Cortex of kidney (tissue), 1 donor: ENCODE results near the gene NFATC1.

Source experiments
- DNase-seq: peaks from one replicate; lab custom pipeline; 2025; lab: John Stamatoyannopoulos, UW

The NFATC1 gene

DNA sequence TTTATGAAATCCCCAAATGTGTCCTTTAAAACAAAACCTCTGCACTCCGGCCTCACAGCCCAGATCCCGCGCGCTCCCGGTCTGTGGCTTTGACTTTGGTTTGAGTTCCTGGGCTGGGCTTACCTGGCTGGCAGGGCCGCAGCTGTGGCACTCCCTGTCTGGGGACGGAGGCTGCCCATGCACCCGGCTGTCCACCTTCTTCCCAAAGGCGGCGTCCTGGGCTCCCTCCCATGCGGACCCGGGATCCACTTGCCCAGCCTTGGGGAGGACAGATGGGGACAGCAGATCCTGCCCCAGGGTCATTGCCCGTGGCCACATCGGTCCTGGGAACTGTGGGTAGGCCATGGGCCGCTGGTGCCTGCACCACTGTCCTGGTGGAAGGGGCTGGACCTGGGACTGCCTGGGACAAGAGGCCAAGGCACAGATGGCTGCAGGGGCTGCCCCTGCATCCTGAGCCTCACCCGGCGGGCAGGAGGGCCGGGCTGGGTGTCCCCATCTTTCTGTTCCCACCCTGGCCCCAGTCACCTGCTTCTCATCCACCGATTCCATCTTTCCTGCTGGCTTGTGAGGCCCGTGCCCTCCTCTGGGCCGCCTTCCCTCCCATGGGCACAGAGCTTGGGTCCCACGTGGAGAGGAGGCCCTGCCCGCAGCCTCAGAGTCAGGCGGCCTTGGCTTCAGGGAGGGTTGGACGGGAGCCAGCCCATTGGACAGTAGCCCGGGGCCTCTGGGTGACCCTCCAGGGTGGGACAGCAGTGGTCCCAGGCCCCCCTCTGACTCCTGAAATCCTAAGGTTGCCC lies 27.7 kb downstream of the NFATC1 start:
- no peak for DNase-seq

DNA sequence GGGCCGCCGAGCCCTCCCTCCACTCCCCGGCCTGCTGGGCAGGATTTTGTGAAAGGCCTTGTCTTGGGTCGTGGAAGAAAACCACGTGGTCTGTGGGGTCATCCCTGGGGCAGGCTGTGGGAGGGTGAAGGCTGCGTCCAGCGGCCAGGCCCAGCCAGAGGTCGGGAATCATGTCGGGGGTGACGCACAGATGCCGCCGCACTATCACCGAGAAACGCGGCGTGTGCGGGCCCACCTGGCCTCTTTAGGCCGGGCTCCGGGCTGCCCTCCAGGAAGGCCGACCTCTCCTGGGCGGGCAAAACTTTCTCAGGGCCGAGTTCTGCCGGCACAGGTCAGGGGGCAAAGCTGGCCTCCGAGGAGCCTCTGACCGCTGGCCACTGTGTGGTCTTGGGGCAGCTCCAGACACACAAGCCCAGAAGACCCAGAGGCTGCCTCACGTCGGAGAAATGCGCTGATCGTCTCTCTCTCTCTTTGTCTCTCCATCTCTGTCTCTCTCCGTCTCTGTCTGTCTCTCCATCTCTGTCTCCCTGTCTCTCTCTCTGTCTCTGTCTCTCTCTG lies 28.4 kb downstream of the NFATC1 start:
- DNase-seq = no peak

DNA sequence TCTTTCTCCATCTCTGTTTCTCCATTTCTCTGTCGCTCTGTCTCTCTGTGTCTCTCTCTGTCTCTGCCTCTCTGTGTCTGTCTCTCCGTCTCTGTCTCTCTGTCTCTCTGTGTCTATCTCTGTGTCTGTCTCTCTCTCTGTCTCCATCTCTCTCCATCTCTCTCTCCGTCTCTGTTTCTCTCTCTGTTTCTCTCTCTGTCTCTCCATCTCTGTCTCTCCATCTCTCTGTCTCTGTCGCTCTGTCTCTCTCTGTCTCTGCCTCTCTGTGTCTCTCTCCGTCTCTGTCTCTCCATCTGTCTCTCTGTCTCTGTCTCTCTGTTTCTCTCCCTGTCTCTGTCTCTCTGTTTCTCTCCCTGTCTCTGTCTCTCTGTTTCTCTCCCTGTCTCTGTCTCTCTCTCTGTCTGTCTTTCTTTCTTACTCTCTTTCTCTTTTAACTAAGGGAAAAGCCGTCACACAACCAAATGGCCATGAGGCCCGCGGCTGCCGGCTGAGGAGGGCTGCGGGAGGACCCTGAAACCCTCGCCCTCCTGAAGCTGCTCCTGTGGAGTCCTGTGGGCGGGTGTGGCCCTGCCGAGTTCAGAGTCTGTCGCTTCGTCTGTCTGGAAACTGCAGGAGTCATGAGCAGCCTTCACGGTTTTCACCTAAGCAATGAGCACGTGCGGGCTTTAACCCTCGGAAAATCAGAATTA lies 29.3 kb downstream of the NFATC1 start:
- DNase-seq = no peak

DNA sequence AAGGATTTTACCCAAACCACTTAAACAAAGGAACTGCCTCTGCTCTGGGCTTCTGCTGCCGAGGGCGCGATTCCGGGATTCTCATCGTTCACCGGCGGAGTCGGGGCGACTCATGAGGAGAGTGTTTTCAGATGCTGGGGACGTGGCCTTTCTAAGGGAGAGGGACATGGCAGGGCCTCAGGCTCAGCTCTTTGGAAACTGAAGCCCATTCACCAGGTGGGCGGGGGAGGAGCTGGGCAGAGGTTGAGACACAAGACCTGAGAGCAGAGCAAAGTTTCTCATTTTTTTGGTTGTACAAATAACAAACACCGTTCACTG lies 29.8 kb downstream of the NFATC1 start:
- DNase-seq = no peak

DNA sequence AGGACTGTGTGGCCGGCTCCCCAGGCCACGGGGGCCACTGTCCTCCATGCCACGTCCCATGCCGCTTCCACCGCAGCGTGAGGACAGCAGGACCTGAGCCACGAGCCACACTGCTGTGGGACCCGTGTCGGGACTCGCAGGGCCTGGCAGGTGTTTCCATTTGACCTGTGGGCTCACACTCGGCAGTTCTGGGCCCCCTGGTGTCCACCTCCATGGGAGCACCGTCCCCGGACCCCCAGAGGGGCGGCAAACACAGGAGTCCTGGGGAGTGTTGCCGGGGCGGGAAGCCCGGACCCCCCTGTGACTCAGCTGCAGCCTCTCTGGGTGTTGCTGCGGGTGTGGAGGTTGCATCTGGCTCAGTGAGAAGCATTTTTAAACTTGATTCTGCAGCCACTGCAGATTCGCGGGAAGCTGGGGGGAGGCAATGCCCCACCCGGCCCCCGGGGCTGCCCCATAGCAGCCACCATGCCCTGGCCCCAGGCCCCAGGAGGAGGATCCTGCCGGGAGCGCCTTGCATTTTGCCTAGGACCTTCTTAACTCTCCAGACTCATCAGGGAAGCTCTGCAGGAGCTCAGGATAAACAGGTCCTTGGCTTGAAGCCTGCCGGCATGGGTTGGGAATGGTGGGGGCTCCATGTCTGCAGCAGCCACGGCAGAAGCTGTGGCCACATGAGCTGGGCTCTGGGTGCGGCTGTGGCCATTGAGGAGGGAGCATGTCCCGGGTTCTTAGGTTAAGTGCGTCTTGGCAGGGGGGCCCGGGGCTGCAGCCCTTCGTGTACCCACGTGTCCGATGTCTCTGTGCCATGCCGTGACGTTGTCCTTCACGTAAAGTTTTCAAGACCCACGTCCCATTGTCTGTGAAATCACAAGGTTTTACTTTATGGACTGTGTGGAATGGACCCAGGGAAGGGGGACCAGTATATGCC lies 30.9 kb downstream of the NFATC1 start:
- DNase-seq = no peak

DNA sequence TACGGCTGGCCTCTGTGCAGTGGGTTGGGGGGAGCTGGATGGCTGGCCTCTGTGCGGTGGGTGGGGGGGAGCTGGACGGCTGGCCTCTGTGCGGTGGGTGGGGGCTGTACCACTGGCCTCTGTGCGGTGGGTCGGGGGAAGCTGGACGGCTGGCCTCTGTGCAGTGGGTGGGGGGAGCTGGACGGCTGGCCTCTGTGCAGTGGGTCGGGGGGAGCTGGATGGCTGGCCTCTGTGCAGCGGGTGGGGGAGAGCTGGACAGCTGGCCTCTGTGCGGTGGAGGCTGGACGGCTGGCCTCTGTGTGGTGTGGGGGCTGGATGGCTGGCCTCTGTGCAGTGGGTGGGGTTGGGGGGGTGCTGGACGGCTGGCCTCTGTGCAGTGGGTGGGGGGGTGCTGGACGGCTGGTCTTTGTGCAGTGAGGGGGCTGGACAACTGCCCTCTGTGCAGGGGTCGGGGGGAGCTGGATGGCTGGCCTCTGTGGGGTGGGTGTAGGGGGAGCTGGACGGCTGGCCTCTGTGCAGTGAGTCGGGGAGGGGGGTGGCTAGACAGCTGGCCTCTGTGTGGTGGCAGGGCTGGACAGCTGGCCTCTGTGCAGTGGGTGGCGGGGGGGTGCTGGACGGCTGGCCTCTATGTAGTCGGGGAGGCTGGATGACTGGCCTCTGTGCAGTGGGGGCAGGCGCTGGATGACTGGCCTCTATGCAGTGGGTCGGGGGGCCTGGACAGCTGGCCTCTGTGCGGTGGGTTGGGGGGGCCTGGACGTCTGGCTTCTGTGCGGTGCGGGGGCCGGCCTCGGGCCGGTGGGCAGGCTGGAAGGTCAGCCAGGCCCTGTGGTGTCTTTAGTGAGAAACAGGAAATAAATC lies 31.9 kb downstream of the NFATC1 start:
- DNase-seq = no peak

DNA sequence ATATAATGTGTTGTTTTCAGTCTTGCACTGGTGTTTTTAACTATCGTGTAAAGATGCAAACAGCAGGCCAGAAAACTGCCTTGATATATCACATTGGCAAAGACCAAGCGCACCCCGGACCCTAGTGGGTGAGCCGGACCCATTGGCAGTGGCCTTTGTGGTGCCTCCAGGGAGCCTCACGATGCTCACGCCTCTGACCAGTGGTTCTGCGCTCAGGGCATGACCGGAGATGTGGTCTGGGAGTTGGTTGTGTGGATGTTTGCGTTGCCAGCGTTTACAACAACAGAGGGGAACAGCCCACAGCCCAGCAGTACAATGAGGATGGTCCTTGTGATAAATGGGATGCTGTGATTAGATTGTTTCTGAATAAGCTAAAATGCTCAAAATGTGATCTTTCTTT lies 32.6 kb downstream of the NFATC1 start:
- no peak for DNase-seq

DNA sequence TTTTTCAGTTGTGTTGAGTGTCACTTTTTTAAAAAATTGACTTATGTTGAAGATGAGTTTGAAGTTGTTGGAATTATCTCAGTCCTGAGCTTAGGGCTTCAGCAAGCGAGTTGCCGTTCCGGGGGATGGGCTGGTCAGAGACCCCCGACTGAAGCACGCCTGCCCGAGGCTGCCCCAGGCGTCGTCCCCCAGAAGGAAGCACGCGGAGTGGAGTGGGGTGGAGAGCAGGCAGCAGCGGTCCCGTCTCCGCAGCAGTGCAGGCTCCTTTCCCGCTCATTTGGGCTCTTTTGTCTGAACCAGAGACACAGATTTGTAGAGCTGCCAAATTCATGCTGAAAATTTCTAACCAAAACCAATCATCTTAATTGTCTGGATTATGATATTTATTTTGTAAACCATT lies 33.7 kb downstream of the NFATC1 start:
- DNase-seq = no peak

DNA sequence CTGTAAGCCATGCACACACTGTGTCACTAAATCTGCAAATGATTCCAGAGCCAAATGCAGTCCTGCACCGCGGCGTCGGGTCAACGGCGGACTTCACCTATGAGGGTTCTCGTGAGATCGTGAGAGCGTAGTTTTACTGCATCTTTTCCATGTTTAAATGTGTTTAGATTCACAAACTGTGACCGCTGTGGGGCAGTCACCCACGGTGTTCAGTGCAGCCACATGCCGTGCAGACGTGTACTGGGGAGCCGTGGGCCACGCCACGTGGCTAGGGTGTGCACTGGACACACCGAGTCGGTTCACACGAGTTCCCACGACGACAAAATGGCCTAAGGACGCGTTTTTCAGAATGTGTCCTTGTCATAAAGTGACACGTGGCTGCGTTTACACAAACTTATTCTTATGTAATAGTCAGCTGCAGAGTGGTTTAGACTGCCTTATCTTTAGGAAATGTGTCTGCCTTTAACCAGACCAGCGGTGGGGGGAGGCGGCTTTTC lies 34.1 kb downstream of the NFATC1 start:
- no peak for DNase-seq

DNA sequence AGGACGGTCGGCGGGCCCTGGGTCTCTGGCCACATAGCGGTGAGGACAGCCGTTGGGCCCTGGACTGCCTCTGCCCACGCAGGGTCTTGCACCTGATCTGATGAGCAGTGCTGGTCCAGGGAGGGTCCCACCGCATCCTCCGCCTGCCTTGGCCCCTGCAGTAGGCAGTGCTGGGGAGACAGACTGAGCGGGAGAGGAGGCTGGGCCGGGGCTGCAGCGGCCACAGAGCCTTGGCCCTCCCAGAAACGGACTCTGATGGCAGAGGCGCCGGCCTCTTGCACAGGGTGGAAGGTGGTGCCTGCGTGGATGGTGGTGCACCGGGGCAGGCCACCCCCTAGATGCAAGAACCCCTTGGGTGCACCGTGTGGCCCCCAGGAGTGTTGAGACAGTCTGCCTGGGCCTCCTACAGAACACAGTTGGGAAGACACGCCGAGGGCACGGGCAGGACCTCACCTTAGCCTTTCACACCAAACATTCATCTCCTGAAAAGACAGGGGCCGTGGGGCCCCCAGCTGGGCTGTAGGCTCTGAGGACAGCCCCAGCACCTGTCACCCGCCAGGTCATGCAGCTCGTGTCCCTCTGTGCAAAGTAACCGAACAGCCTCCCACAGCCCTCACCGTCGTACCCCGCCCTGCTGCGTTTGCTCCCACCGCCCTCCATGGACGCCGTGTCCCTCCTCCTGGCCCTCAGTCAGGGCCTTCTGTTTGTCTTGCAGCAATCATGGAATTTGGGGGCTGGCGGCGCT lies 36.8 kb downstream of the NFATC1 start:
- no peak for DNase-seq

DNA sequence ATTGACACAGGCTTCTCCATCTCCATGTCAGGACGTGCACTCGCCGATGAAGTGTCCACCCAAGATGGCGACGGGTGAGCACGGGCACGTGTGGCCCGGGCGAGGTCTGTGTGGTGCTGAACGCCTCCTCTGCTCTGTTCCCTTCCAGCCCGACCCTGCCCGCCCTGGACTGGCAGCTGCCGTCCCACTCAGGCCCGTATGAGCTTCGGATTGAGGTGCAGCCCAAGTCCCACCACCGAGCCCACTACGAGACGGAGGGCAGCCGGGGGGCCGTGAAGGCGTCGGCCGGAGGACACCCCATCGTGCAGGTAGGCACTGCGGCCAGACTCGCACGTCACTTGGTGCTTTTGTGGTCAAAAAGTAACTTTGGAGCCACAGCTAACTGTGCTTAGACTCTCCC lies 37.7 kb downstream of the NFATC1 start:
- DNase-seq = no peak

DNA sequence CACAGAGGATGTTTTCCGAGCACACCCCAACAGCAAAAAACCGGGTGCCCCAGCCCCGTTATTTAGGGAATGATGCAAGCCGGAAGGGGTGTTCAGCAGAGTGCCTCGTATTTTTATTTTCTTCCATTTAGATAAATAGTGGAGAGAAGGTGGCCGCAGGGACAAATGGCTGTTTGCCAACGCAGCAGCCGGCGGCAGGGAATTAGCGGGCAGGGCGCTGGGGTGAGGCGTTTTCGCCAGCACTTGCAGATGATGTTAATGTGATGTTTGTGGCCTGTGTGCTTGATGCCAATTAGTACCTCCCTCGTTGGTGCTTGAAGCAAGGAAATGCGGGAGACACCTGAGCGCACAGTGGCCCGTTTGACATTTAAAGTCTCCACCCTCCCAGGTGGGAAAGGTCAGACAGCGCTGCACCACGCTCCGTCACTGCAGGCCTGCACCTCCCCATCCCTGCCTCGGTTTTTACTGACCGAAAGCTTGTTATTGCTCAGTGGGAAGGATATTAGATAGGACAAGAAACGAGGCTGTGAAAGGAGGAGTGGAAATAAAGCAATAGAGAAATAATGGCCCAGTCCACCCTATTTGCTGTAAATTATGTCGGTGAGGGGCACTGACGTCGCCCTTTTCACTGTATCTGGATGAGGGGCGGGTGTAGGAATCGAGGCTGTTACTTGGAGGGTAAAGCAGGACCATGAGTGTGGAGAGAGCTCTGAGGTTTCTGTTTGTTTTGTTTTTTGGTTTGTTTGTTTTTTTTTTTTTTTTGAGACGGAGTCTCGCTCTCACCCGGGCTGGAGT lies 39.1 kb downstream of the NFATC1 start:
- DNase-seq = no peak

DNA sequence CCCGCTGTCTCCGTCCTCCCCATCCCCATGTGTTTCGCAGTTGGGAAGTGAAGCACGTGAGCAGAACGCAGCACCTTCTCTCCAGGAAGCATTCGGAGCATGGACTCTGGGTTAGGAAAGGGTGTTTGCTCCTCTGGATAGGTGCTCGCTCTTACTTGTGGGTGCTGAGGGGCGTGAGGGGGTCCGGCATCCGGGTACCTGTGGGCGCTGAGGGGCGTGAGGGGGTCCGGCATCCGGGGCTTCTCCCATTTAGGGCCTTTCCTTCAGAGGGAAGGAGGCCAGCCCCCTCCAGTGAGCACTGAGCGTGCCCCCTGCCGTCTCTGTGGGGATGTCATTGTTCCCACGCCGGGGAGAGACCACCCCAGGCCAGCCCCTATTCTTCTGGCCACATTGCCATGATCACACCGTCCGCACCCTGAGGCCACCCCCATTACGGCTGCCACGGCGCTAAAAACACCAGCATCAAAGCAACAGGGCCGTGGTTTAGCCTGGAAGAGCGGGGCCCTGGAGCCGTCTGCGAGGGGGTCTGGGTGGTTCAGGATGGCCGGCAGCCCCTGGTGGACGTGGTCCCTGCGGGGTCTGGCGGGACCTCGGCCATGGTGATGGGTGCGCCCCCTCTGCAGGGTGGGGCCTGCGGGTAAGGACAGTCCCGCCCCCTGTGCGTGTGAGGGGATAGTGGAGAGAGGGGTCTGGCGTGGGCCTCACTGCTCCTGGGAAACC lies 41.0 kb downstream of the NFATC1 start:
- DNase-seq = no peak

DNA sequence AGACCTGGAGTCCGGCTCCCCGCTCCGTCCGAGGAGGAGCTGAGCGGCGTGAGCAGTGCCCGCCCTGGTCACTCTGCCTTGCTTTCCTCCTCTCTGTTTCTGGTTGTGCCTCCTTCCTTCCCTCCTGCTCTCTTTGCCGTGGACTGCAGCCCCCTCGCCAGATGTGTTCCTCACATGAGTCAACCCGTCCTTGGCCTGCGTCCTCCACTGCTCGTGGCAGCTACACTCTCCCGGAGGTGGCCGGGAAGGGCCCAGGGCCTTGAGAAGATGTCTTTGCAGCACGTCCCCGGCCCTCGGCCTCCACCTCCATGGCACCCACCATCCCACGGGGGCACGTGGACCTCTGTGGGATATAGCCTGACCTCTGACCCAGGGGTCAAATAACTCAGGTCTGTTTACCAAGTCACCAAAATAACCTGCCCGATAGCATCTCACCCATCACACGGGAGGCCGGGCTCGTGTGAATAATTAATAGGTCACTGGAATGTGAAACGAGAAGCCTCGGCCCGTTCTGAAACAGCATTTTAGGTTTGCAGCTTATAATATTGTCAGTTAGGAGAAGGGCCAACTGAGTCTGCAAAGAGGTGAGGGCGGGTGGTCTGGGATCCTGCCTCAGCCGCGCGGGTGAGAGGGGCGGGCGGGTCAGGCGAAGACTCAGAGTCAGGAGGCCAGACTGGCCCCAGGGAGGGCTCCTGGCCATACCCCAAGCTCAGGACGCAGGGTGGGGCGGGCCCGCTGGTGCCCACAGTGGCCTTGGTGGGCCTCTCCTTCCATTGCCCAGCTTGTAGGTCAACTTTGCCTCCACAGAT lies 42.6 kb downstream of the NFATC1 start:
- DNase-seq = no peak

DNA sequence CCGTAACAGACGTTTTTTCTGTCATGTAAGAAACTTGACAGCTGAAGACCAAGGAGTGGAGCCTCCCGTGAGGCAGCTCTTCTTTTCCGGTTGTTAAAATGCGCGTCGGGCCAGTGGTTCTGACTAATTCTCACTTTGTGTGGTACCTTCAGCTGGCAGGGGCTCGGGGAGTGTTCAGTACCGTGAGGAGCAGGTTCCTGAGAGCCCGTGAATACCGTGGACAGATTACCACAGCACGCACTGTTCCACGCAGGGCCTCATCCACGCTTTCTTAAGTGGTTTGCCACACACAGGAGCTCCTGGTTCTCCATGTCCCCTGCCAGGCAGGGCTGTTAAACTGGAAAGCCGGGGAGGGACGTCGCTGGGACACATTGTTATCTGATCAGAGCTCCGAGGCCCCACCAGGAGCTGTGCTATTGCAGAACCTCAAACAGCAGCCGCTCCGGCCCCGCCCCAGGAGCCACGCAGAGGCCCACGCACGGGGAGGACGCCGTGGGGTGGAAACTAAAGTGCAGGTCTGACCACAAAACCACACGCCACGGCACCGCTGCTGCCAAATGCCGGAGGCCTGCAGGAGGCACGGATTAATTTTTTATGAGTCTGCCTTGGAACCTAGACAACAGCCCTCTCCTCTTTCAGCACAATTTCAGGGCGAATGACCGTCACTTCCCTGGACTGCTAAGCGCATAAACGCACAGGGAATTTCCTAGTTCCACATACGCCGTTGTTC lies 43.3 kb downstream of the NFATC1 start:
- DNase-seq = no peak

DNA sequence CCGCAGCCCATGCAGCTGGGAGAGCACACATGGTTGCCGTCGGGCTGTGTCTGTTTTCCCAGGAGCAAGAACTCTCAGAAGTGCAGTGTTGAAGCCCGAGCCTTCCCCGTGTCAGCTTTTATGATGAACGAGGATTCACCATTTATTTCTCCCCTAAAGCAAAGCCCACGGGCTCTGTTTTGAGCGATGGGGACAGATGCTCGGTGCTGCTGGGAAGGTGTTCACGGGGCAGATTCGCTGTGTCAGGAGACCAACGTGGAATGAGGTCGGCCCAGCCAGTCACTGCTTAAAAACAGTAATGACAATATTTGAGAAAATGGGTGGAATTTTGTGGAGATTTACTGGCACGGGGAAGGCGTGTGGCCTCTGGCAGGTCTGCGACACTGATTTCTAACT lies 43.9 kb downstream of the NFATC1 start:
- DNase-seq = no peak

DNA sequence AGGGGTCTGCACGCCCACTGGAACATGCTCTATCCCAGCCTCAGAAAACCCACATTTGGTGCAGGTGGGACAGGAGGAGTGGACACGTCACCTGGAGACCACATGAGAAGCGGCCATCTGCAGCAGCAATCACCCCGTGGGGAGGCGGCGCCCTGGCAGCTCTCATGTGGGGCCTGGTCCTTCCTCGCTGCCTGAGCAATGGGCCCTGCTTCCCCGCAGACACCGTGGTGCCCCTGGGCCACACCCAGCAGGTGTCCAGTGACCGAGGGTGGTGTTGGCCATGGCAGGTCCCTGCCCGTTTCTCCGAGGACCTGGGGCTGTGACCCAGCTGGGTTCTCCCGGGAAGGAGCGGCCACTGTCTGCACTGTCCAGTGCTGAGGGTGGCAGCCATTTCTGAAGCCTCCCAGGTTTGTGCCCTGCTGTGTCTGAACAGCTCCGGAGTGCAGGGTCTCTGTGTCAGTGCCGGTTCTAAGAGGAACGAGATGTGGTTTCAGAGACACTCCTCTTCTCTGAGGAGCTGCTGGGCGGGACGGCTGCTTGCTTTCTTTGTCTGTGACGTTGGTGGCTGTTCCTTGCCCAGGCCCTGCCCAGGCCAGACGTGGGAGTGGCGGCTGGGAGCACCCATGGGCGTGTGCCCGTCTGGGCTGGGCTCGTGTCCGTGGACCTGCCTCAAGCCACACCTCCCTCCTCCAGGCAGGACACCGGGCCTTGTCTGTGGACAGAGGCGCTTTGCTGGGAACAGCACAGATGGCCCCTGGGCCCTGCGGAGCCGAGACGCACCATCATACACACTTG lies 44.8 kb downstream of the NFATC1 start:
- DNase-seq = no peak
